NCI-H2029 (cell line): ENCODE measurements around the gene ASB1.

Source experiments
- DNase-seq: peaks from one replicate; lab custom pipeline; 2025; lab: John Stamatoyannopoulos, UW

ASB1 gene

GRCh38 chr2:238445409-238446190 is 18.9 kb downstream of the ASB1 start:
- no peak for DNase-seq

GRCh38 chr2:238446371-238446770 is 19.6 kb downstream of the ASB1 start:
- DNase-seq, result no peak

- DNase-seq, result no peak
Measured at GRCh38 chr2:238448031-238448955, 21.6 kb downstream of the ASB1 start.

GRCh38 chr2:238449241-238449640 is 22.5 kb downstream of the ASB1 start:
- no peak for DNase-seq

GRCh38 chr2:238449909-238450417 is 23.2 kb downstream of the ASB1 start:
- DNase-seq, result no peak

DNA sequence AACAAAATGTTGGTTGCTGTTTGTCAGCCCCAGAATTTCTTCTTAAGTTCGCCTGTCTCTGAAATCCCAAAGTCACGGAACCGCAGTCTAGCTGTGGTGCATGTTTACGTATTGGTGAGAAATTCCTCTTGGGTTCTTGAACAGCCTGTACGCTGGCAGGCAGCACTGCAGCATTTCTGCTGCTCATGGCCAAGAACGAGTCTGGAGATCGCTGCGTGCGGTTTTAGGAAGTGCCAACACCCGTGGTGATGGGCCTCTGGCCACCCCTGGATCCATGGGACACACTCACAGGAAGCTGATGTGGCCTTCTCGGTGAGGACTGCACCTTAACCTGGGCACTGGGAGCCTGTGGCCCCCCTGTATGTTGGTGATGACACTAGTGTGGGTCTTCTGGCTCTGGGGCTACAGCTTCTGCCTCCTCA is 23.7 kb downstream of the ASB1 start:
- no peak for DNase-seq

GRCh38 chr2:238453842-238454241 is 27.1 kb downstream of the ASB1 start:
- no peak for DNase-seq

DNA sequence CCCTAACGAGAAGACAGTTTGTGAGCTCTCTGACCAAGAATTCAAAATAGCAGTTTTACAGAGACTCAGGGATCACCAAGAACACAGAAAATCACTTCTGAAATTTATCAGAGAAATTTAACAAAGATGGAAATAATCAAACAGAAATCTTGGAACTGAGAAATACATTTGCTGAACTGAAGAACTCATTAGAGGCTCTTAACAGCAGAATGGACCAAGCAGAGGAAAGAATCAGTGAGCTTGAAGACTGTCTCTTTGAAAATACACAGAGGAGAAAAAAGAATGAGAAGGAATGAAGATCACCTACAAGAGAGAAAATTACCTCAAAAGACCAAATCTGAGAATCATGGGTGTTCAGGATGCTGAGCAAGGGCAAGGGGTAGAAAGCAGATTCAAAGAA is 29.7 kb downstream of the ASB1 start:
- DNase-seq, result no peak

GRCh38 chr2:238456970-238457926 is 30.5 kb downstream of the ASB1 start:
- no peak for DNase-seq

DNA sequence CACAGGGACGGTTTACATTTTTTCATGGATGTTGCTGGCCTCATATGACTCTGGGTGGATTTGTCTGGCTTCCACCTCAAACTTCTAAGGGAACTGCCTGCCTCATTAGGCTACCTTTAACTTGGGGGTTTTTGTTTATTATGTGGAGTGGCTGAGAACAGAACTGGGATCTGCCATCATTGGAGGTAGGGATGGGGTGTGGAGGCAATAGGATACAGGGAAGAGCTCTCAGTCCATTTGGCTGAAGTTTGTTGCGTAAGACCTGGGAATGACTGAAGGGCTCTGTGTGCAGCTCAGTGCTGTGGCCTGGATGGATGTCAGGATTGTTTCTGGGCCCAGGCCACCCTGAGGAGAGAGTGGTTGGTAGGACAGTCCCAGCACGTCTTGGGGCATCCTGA is 31.2 kb downstream of the ASB1 start:
- no peak for DNase-seq

GRCh38 chr2:238458651-238459050 is 31.9 kb downstream of the ASB1 start:
- no peak for DNase-seq

- peak; percentile 36 for DNase-seq
Measured at GRCh38 chr2:238459081-238459629, 32.4 kb downstream of the ASB1 start.

DNA sequence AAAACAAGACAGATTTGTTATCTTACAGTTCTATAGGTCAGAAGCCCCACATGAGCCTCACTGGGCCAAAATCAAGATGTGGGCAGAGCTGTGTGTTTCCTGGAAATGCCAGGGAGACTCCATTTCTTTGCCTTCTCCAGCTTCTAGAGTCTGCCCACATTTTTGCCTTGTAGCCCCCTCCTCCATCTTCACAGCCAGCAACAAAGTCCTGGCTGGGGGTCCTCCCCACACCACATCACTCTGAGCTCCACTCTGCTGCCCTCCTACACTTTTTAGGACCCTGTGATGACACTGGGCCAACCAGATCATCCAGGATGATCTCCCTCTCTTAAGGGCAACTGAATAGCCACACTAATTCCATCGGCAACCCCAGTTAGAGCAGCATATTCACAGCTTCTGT is 34.3 kb downstream of the ASB1 start:
- no peak for DNase-seq

DNA sequence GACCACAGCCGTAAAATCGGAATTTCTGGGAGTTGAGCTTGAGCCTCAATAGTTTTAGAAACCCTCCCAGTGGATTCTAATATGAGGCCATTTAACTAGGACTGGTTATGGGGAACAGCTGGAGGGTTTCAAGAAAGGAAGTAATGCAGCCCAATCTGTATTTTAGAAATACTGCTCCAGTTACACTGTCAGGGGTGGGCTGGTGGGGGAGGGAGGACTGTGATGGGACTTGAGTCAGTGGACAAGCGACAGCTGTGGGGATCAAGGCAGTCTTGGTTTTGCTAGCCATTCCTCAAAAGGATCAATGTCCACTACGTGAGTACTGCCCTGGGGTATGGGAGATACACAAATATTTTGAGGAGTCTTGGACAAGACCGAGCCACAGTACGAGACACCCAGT is 34.8 kb downstream of the ASB1 start:
- no peak for DNase-seq

DNA sequence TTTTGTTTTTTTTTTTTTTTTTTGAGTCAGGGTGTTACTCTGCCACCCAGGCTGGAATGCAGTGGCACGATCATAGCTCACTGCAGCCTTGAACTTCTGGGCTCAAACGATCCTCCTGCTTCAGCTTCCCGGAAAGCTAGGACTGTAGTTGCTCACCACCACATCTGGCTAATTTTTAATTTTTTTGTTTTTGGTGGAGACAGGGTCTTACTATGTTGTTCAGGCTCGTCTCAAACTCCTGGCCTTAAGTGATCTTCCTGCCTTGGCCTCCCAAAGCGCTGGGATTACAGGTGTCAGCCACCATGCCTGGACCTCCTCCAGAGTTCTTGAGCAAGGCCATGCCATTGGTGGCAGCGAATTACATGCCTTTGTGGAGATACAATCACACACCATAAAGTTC is 35.2 kb downstream of the ASB1 start:
- DNase-seq, result no peak

GRCh38 chr2:238462782-238463396 is 36.2 kb downstream of the ASB1 start:
- peak; percentile 19 for DNase-seq

- no peak for DNase-seq
Measured at GRCh38 chr2:238464389-238464788, 37.7 kb downstream of the ASB1 start.

DNA sequence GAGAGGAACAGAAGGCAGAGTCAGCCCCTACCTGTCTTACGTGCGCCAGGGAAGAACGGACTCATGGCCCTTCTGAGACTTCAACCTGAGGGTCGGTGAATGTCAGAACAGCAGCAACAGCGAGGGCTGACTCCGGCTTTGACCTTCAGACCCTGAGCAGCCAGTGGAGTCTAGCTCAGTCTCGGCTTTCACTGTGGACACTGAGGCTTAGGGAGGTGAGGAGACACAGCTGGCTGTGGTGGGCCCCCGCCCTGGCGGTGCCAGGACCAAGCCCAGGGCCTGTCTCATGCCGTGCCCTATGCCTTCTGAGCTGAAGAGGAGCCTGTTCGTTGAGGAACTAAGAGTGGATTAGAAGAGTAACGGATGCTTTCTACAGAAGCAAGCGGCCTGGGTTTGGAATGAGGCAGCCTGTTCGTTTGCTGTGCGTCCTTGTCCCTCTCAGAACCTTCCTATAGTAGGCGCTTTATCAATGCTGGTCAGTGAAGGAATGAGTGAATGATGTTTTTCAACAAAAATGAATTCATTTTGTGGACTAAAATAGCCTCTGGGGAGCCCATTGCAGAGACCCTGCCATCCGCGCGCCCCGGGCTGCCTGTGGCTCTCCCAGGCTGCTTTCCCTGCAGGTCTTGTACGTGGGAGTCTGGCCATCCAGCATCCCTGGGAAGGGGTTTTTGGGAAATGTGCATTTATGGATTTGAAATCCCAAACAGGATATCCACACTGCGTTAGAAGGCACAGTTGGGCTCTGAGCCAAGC is 38.9 kb downstream of the ASB1 start:
- no peak for DNase-seq

DNA sequence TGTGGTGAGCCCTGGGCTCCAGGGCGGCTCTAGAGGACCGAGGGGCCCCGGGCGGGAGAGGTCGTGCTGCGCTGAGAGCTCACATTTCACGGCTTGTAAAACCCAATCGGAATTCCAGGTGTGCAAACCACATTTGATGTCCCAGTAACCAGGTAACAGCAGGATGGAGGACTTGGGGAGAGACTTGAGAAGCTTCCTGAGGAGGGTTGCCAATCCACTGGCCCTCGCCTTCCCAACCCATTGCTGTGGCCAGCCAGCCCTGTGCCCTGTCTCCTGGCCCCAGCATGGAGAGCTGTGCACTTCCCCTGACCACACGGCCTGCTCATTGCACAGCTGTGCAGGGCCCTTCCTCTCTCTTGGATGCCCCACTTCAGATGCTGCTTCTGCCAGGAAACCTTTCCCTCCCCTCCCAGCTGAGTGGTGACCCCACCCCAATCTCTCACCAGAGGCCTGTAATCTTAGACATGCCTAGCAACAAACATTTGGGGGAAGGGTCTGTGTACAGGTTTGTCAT is 39.6 kb downstream of the ASB1 start:
- peak; percentile 13 for DNase-seq

- no peak for DNase-seq
Measured at GRCh38 chr2:238467062-238467461, 40.3 kb downstream of the ASB1 start.
